ENCODE data around the gene CRLF3. TPM values are rescaled to one million over a fixed set of nuclear protein-coding genes. Genes with fewer than 3 reads are reported as not detected.

The CRLF3 gene
- polyA plus RNA-seq, 1 of the 3 experiments (the other 2 are of a cell fraction): 10.9 TPM

DNA sequence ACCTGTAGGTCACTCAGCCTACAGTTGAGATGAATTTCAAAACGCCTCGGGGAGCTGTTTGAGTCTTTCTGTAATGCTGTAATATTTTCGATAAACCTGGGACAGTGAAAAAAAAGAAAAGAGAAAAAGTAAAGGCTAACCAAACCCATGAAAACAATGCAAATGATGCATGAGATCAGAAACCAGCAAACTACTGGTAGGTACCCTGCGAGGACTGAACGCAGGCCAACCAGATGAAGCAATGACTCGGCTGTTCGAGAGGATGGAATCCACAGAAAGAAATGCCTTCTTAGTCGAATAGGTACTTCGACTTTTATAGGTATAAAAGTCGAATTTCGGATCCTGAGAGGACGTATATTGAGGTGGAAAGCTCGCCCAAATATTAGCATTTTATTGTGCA, 6.8 kb upstream of the CRLF3 start:
- Histone ChIP-seq H3K27ac (ENCODE audit: low read depth in 2 of 2, low read length in 1 of 2) (peak overlapping the region; percentile 35 to 72), H2AFZ (ENCODE audit: low read depth) (peak overlapping the region; percentile 98), H4K20me1 (ENCODE audit: insufficient read depth) (no peaks in the 10 kb centered on the region), H3K4me2 (peak overlapping the region; percentile 88), H3K4me1 (ENCODE audit: control insufficient read depth in 1 of 2, insufficient read depth in 2 of 2, low read depth in 1 of 2, low read length in 1 of 2) (peaks cover 0 to 14% of the 10 kb centered on the region in 2 experiments; a peak in 2 of 4 replicates), H3K79me2 (ENCODE audit: insufficient read depth) (peaks cover 39% of the 10 kb centered on the region), H3K27me3 (ENCODE audit: insufficient read depth) (no peaks in the 10 kb centered on the region), H3F3A (replicated peaks; ENCODE audit: insufficient read depth) (peaks cover 7% of the 10 kb centered on the region), H3K9me2 (no peaks in the 10 kb centered on the region), H3K4me3 (ENCODE audit: low read depth in 2 of 2, low read length in 1 of 2) (peak overlapping the region; percentile 78 to 90), H3K9me3 (no peaks in the 10 kb centered on the region), H3K36me3 (replicated peaks in 1 of 2; ENCODE audit: control insufficient read depth in 1 of 2, insufficient read depth in 2 of 2, low read length in 1 of 2) (peaks cover 0 to 2% of the 10 kb centered on the region in 2 experiments), H3K9ac (peak overlapping the region; percentile 91; the same call in 1 of the 2 replicates)
- ChIA-PET POLR2A (no interaction called here), CTCF (interaction anchor here (0.9 kb wide), 1 partner anchor 9 kb away, joined by 3 read pairs; no protein-coding TSS in a partner anchor)
- peak; percentile 30 for DNase-seq
- TF ChIP-seq TAF1 (IDR thresholded peaks at IDR 0.05; ENCODE audit: borderline replicate concordance, low read depth, low read length): no peak
- no peak for TF ChIP-seq FOSL2 (IDR thresholded peaks at IDR 0.05; ENCODE audit: borderline replicate concordance, low read depth)
- TF ChIP-seq, protein P1, sequence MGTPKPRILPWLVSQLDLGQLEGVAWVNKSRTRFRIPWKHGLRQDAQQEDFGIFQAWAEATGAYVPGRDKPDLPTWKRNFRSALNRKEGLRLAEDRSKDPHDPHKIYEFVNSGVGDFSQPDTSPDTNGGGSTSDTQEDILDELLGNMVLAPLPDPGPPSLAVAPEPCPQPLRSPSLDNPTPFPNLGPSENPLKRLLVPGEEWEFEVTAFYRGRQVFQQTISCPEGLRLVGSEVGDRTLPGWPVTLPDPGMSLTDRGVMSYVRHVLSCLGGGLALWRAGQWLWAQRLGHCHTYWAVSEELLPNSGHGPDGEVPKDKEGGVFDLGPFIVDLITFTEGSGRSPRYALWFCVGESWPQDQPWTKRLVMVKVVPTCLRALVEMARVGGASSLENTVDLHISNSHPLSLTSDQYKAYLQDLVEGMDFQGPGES (IDR thresholded peaks at IDR 0.05; ENCODE audit: low read depth, low read length): no peak
- no peak for TF ChIP-seq RXRA (IDR thresholded peaks at IDR 0.05; ENCODE audit: borderline replicate concordance, low read depth)
- TF ChIP-seq NRF1 (IDR thresholded peaks at IDR 0.05; ENCODE audit: low read depth, low read length): no peak
- WGBS (ENCODE audit: low lambda C conversion rate): 51% methylated on average over 13 of the region's 13 CpGs

DNA sequence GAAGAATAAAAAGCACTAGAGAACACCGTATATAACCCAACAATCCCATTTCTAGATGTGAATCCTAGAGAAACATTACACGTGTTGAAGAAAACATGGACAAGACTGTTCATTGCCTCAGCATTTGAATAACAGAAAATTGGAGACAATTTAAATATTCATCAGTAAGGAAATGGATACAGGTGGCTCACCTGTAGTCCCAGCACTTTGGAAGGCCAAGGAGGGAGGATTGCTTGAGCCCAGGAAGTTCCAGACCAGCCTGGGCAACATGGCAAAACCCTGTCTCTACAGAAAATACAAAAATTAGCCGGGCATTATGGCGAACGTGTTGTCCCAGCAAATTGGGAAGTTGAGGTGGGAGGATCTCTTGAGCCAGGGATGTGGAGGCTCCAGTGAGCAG, 4.5 kb upstream of the CRLF3 start:
- H3K36me3 ChIP-seq (replicated peaks in 1 of 2; ENCODE audit: control insufficient read depth in 1 of 2, insufficient read depth in 2 of 2, low read length in 1 of 2): no peaks in the 10 kb centered on the region
- no peak overlapping the region for H2AFZ ChIP-seq (ENCODE audit: low read depth)
- no peak for DNase-seq
- H3K4me3 ChIP-seq (ENCODE audit: low read depth in 2 of 2, low read length in 1 of 2): no peak overlapping the region
- TF ChIP-seq POLR2AphosphoS5 (IDR thresholded peaks at IDR 0.05; ENCODE audit: low read depth, low read length) (no peak), GABPA (IDR thresholded peaks at IDR 0.05; ENCODE audit: low read depth) (no peak), ELF1 (IDR thresholded peaks at IDR 0.05) (no peak), RCOR1 (IDR thresholded peaks at IDR 0.05; ENCODE audit: low read length) (no peak)
- TF ChIP-seq, protein P2, sequence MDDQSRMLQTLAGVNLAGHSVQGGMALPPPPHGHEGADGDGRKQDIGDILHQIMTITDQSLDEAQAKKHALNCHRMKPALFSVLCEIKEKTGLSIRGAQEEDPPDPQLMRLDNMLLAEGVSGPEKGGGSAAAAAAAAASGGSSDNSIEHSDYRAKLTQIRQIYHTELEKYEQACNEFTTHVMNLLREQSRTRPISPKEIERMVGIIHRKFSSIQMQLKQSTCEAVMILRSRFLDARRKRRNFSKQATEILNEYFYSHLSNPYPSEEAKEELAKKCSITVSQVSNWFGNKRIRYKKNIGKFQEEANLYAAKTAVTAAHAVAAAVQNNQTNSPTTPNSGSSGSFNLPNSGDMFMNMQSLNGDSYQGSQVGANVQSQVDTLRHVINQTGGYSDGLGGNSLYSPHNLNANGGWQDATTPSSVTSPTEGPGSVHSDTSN (IDR thresholded peaks at IDR 0.05): no peak
- H3K9ac ChIP-seq: no peak overlapping the region
- CTCF ChIA-PET: no interaction called here
- no peaks in the 10 kb centered on the region for H3K9me2 ChIP-seq
- H3K4me1 ChIP-seq (ENCODE audit: control insufficient read depth in 1 of 2, insufficient read depth in 2 of 2, low read depth in 1 of 2, low read length in 1 of 2): peaks cover 0 to 14% of the 10 kb centered on the region in 2 experiments; a peak in 2 of 4 replicates
- H4K20me1 ChIP-seq (ENCODE audit: insufficient read depth): no peaks in the 10 kb centered on the region
- no peaks in the 10 kb centered on the region for H3K27me3 ChIP-seq (ENCODE audit: insufficient read depth)
- WGBS (ENCODE audit: low lambda C conversion rate): 87% methylated on average over 5 of the region's 5 CpGs
- H3F3A ChIP-seq (replicated peaks; ENCODE audit: insufficient read depth): peaks cover 8% of the 10 kb centered on the region
- H3K9me3 ChIP-seq: no peaks in the 10 kb centered on the region
- H3K4me2 ChIP-seq: no peak overlapping the region
- POLR2A ChIA-PET: no interaction called here
- peaks cover 26% of the 10 kb centered on the region for H3K79me2 ChIP-seq (ENCODE audit: insufficient read depth)
- H3K27ac ChIP-seq (ENCODE audit: low read depth in 2 of 2, low read length in 1 of 2): no peak overlapping the region

DNA sequence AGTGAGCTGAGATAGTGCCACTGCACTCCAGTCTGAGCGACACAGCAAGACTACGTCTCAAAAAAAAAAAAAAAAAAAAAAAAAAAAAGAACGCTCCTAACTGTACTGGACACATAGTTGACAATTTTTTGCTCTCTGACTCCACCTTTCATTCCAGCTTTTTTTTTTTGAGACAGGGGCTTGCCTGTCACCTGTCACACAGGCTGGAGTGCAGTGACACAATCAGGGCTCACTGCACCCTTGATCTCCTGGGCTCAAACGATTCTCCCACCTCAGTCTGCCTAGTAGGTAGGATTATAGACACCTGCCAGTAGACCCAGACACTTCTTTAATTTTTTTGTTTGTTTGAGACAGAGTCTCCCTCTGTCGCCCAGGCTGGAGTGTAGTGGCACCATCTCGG, 2.6 kb upstream of the CRLF3 start:
- H3K4me1 ChIP-seq (ENCODE audit: control insufficient read depth in 1 of 2, insufficient read depth in 2 of 2, low read depth in 1 of 2, low read length in 1 of 2): peaks cover 4 to 9% of the 10 kb centered on the region in 2 experiments; a peak in 1 of 4 replicates
- DNase-seq: no peak
- H3K27me3 ChIP-seq (ENCODE audit: insufficient read depth): no peaks in the 10 kb centered on the region
- H3K9me3 ChIP-seq: no peaks in the 10 kb centered on the region
- H3K4me2 ChIP-seq: no peak overlapping the region
- H3F3A ChIP-seq (replicated peaks; ENCODE audit: insufficient read depth): peaks cover 19% of the 10 kb centered on the region
- H3K79me2 ChIP-seq (ENCODE audit: insufficient read depth): peaks cover 26% of the 10 kb centered on the region
- ChIA-PET POLR2A (no interaction called here), CTCF (no interaction called here)
- no peaks in the 10 kb centered on the region for H3K36me3 ChIP-seq (replicated peaks in 1 of 2; ENCODE audit: control insufficient read depth in 1 of 2, insufficient read depth in 2 of 2, low read length in 1 of 2)
- no peaks in the 10 kb centered on the region for H4K20me1 ChIP-seq (ENCODE audit: insufficient read depth)
- no peak overlapping the region for H3K9ac ChIP-seq
- no peaks in the 10 kb centered on the region for H3K9me2 ChIP-seq
- H3K27ac ChIP-seq (ENCODE audit: low read depth in 2 of 2, low read length in 1 of 2): no peak overlapping the region
- H3K4me3 ChIP-seq (ENCODE audit: low read depth in 2 of 2, low read length in 1 of 2): no peak overlapping the region
- 83% methylated on average over 6 of the region's 6 CpGs for WGBS (ENCODE audit: low lambda C conversion rate)
- no peak overlapping the region for H2AFZ ChIP-seq (ENCODE audit: low read depth)
- TF ChIP-seq MXI1 (IDR thresholded peaks at IDR 0.05; ENCODE audit: low read depth, low read length) (no peak), SIN3A (IDR thresholded peaks at IDR 0.05; ENCODE audit: borderline replicate concordance, low read depth, low read length) (no peak), EP300 (IDR thresholded peaks at IDR 0.05; ENCODE audit: borderline replicate concordance in 1 of 2, low read depth in 1 of 2, low read length in 1 of 2) (no peak), RXRA (IDR thresholded peaks at IDR 0.05; ENCODE audit: borderline replicate concordance, low read depth) (no peak), EZH2phosphoT487 (IDR thresholded peaks at IDR 0.05; ENCODE audit: borderline replicate concordance, low read depth) (no peak), SMC3 (IDR thresholded peaks at IDR 0.05; ENCODE audit: low read depth, low read length) (no peak), FOSL2 (IDR thresholded peaks at IDR 0.05; ENCODE audit: borderline replicate concordance, low read depth) (no peak)
- TF ChIP-seq, protein P3, sequence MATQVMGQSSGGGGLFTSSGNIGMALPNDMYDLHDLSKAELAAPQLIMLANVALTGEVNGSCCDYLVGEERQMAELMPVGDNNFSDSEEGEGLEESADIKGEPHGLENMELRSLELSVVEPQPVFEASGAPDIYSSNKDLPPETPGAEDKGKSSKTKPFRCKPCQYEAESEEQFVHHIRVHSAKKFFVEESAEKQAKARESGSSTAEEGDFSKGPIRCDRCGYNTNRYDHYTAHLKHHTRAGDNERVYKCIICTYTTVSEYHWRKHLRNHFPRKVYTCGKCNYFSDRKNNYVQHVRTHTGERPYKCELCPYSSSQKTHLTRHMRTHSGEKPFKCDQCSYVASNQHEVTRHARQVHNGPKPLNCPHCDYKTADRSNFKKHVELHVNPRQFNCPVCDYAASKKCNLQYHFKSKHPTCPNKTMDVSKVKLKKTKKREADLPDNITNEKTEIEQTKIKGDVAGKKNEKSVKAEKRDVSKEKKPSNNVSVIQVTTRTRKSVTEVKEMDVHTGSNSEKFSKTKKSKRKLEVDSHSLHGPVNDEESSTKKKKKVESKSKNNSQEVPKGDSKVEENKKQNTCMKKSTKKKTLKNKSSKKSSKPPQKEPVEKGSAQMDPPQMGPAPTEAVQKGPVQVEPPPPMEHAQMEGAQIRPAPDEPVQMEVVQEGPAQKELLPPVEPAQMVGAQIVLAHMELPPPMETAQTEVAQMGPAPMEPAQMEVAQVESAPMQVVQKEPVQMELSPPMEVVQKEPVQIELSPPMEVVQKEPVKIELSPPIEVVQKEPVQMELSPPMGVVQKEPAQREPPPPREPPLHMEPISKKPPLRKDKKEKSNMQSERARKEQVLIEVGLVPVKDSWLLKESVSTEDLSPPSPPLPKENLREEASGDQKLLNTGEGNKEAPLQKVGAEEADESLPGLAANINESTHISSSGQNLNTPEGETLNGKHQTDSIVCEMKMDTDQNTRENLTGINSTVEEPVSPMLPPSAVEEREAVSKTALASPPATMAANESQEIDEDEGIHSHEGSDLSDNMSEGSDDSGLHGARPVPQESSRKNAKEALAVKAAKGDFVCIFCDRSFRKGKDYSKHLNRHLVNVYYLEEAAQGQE (IDR thresholded peaks at IDR 0.05; ENCODE audit: low read depth, low read length): no peak
- TF ChIP-seq, protein P4, sequence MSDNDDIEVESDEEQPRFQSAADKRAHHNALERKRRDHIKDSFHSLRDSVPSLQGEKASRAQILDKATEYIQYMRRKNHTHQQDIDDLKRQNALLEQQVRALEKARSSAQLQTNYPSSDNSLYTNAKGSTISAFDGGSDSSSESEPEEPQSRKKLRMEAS (IDR thresholded peaks at IDR 0.05; ENCODE audit: low read depth): no peak

All from SK-N-SH (cell line).